ENCODE measurements around the gene UGP2.
"Not testable (repeated sequence)": the region's sequence is repeated elsewhere in the genome, so short reads cannot be mapped to it uniquely, and the experiment has no call there.

Gene UGP2

GRCh38 chr2:63840081-63840784, 1.5 kb upstream of the UGP2 start:
- in situ Hi-C loops (cut with MboI; ENCODE audit: low sequenced_read_pairs) = no loop called here

- in situ Hi-C loops (cut with MboI; ENCODE audit: low sequenced_read_pairs) = no loop called here
These were observed 877 bp upstream of the UGP2 start for GRCh38 chr2:63840785-63841253.

GRCh38 chr2:63842149-63843061, 709 bp downstream of the UGP2 start:
- in situ Hi-C loops (cut with MboI; ENCODE audit: low sequenced_read_pairs) = no loop called here

GRCh38 chr2:63843093-63843492, 1.4 kb downstream of the UGP2 start:
- in situ Hi-C loops (cut with MboI; ENCODE audit: low sequenced_read_pairs) = no loop called here

- in situ Hi-C loops (cut with MboI; ENCODE audit: low sequenced_read_pairs) = no loop called here
These were observed 2.1 kb downstream of the UGP2 start for GRCh38 chr2:63843791-63844190.

GRCh38 chr2:63844616-63845015, 2.9 kb downstream of the UGP2 start:
- in situ Hi-C loops (cut with MboI; ENCODE audit: low sequenced_read_pairs) = no loop called here

GRCh38 chr2:63845866-63846265, 4.2 kb downstream of the UGP2 start:
- in situ Hi-C loops (cut with MboI; ENCODE audit: low sequenced_read_pairs) = no loop called here

- in situ Hi-C loops (cut with MboI; ENCODE audit: low sequenced_read_pairs) = no loop called here
These were observed 4.8 kb downstream of the UGP2 start for GRCh38 chr2:63846487-63846886.

- in situ Hi-C loops (cut with MboI; ENCODE audit: low sequenced_read_pairs) = not testable (repeated sequence)
These were observed 5.9 kb downstream of the UGP2 start for GRCh38 chr2:63847571-63847970.

- in situ Hi-C loops (cut with MboI; ENCODE audit: low sequenced_read_pairs) = loop anchor here (25.0 kb wide), 1 partner anchor 162 kb away; no protein-coding TSS in a partner anchor
These were observed 7.9 kb downstream of the UGP2 start for GRCh38 chr2:63849381-63850203.

GRCh38 chr2:63850204-63850571, 8.5 kb downstream of the UGP2 start:
- in situ Hi-C loops (cut with MboI; ENCODE audit: low sequenced_read_pairs) = loop anchor here (25.0 kb wide), 1 partner anchor 163 kb away; no protein-coding TSS in a partner anchor

GRCh38 chr2:63850649-63851048, 9.0 kb downstream of the UGP2 start:
- in situ Hi-C loops (cut with MboI; ENCODE audit: low sequenced_read_pairs) = loop anchor here (25.0 kb wide), 1 partner anchor 163 kb away; no protein-coding TSS in a partner anchor

GRCh38 chr2:63851691-63852311, 10.1 kb downstream of the UGP2 start:
- in situ Hi-C loops (cut with MboI; ENCODE audit: low sequenced_read_pairs) = loop anchor here (25.0 kb wide), 1 partner anchor 164 kb away; no protein-coding TSS in a partner anchor

GRCh38 chr2:63853527-63854310, 12.0 kb downstream of the UGP2 start:
- in situ Hi-C loops (cut with MboI; ENCODE audit: low sequenced_read_pairs) = loop anchor here (25.0 kb wide), 1 partner anchor 166 kb away; no protein-coding TSS in a partner anchor

- in situ Hi-C loops (cut with MboI; ENCODE audit: low sequenced_read_pairs) = loop anchor here (25.0 kb wide), 1 partner anchor 168 kb away; no protein-coding TSS in a partner anchor
These were observed 14.0 kb downstream of the UGP2 start for GRCh38 chr2:63855418-63856302.

GRCh38 chr2:63856303-63856603, 14.6 kb downstream of the UGP2 start:
- in situ Hi-C loops (cut with MboI; ENCODE audit: low sequenced_read_pairs) = loop anchor here (25.0 kb wide), 1 partner anchor 169 kb away; no protein-coding TSS in a partner anchor

GRCh38 chr2:63858291-63858690, 16.6 kb downstream of the UGP2 start:
- in situ Hi-C loops (cut with MboI; ENCODE audit: low sequenced_read_pairs) = loop anchor here (25.0 kb wide), 1 partner anchor 171 kb away; no protein-coding TSS in a partner anchor

- in situ Hi-C loops (cut with MboI; ENCODE audit: low sequenced_read_pairs) = loop anchor here (25.0 kb wide), 1 partner anchor 174 kb away; no protein-coding TSS in a partner anchor
These were observed 19.6 kb downstream of the UGP2 start for GRCh38 chr2:63861220-63861822.
